Mammary epithelial cell (primary cell): Measurements from ENCODE around the gene DMBX1.

Experiments used
- CTCF ChIP-seq, 2 donors: IDR thresholded peaks in 1 of 2; conservative IDR thresholded peaks in 1 of 2; 2 replicates each; pipeline ENCODE4 v1.5.1; 2011 to 2012; ENCODE audit warnings: inconsistent platforms in 2 of 2, low read length in 2 of 2, mild to moderate bottlenecking in 2 of 2, control low read depth in 1 of 2, low read depth in 1 of 2; ENCODE audit not compliant: insufficient read depth in 1 of 2; ENCODE audit errors: extremely low read depth in 1 of 2
- EZH2 ChIP-seq: IDR thresholded peaks from 2 replicates; pipeline ENCODE4 v1.6.1; 2012; ENCODE audit warnings: low read length, inconsistent platforms, borderline replicate concordance

- no peak for TF ChIP-seq CTCF (conservative IDR thresholded peaks at IDR 0.05 in 1 of 2, IDR thresholded peaks at IDR 0.05 in 1 of 2; ENCODE audit: extremely low read depth in 1 of 2, insufficient read depth in 1 of 2, low read depth in 1 of 2, low read length in 2 of 2)
- TF ChIP-seq EZH2 = no peak
Observed at GRCh38 chr1:46495778-46496177, 6.1 kb downstream of the DMBX1 start.
